AG10803 (cell line): Measurements from ENCODE around the gene EMC10.

Source experiments
- DNase-seq: peaks from one replicate; pipeline ENCODE4 v3.0.0; 2010; ENCODE audit warnings: low read depth
- H3K4me3 ChIP-seq: 2 replicates; pipeline ENCODE4 v1.5.1; 2011; ENCODE audit warnings: mild to moderate bottlenecking, low read length, control low read depth
- CTCF ChIP-seq: conservative IDR thresholded peaks from 2 replicates; pipeline ENCODE4 v1.5.1; 2011; ENCODE audit warnings: mild to moderate bottlenecking, low read length, control low read depth, inconsistent platforms

EMC10 gene

GRCh38 chr19:50479761-50480251 is 3.5 kb downstream of the EMC10 start:
- TF ChIP-seq CTCF, result no peak
- H3K4me3 ChIP-seq, result no peak overlapping the region
- no peak for DNase-seq

- H3K4me3 ChIP-seq, result no peak overlapping the region
- no peak for TF ChIP-seq CTCF
- DNase-seq, result no peak
Measured at GRCh38 chr19:50480281-50481111, 4.2 kb downstream of the EMC10 start.

- TF ChIP-seq CTCF, result no peak
- DNase-seq, result no peak
- no peak overlapping the region for H3K4me3 ChIP-seq
Measured at GRCh38 chr19:50481351-50482149, 5.2 kb downstream of the EMC10 start.

GRCh38 chr19:50482271-50482855 is 6.1 kb downstream of the EMC10 start:
- no peak overlapping the region for H3K4me3 ChIP-seq
- no peak for TF ChIP-seq CTCF

GRCh38 chr19:50482916-50483315 is 6.6 kb downstream of the EMC10 start:
- TF ChIP-seq CTCF, result no peak
- no peak overlapping the region for H3K4me3 ChIP-seq
- DNase-seq, result no peak

More at GRCh38 chr19:50482271-50482855, 6.1 kb downstream of the EMC10 start:
- DNase-seq, result no peak

GRCh38 chr19:50485284-50485955 is 9.1 kb downstream of the EMC10 start:
- no peak for DNase-seq
- TF ChIP-seq CTCF, result no peak
- H3K4me3 ChIP-seq, result no peak overlapping the region
